GM12878 (cell line): ENCODE measurements around the gene CWC27. TPM values are rescaled to one million over a fixed set of nuclear protein-coding genes. Genes with fewer than 3 reads are reported as not detected.

Source experiments
- ATAC-seq: fragments of 200-7000 bp; cut with Tn5 transposase; 3 replicates; pipeline ENCODE4 v1.9.1; 2020; ENCODE audit warnings: mild to moderate bottlenecking, moderate library complexity
- BruUV-seq: library from RNA; stranded (reverse); fragments of 400-500 nt; replicated peaks from 2 replicates; lab custom pipeline; 2021; lab: Mats Ljungman, UMichigan
- CTCF ChIA-PET: fragments of 300-600 bp; sonication (Branson Sonifier 250); formaldehyde crosslinking; extraction: SDS; loops from one replicate; lab custom pipeline; 2021; ENCODE audit warnings: inconsistent platforms; lab: Yijun Ruan, JAX
- POLR2A ChIA-PET: fragments of 350-600 bp; formaldehyde crosslinking; extraction: SDS; loops from one replicate; lab custom pipeline; 2021; ENCODE audit warnings: inconsistent platforms; lab: Charles Lee
- RAD21 ChIA-PET: fragments of 300-600 bp; sonication (Branson Sonifier 250); formaldehyde crosslinking; loops from one replicate; lab custom pipeline; 2023; ENCODE audit warnings: antibody characterized with exemption; ENCODE audit not compliant: unreplicated experiment; lab: Charles Lee
- SMC1A ChIA-PET: fragments of 300-600 bp; sonication (Branson Sonifier 250); formaldehyde crosslinking; loops from one replicate; lab custom pipeline; 2023; ENCODE audit not compliant: unreplicated experiment, uncharacterized antibody; lab: Charles Lee
- DNase-seq: peaks from one replicate; pipeline ENCODE4 v3.0.0-alpha.2; 2011; ENCODE audit warnings: low read depth, low spot score
- FAIRE-seq: peaks from 3 replicates; lab custom pipeline; 2011; peaks lifted over from hg19 to GRCh38; lab: Jason Lieb, UNC
- H2AFZ ChIP-seq: 2 replicates; pipeline ENCODE4 v1.6.0; 2011; ENCODE audit warnings: low read depth, low read length, control low read depth; ENCODE audit not compliant: control insufficient read depth
- H3K27ac ChIP-seq: 2 replicates; pipeline ENCODE4 v1.5.1; 2011; ENCODE audit warnings: control low read depth; ENCODE audit not compliant: control insufficient read depth, insufficient read depth
- H3K27me3 ChIP-seq, 2 experiments: replicated peaks in 1 of 2; 2 replicates each; pipeline versions ENCODE4 v1.6.0 to v1.6.1; 2011; ENCODE audit warnings: low read length in 1 of 2; ENCODE audit not compliant: control insufficient read depth in 2 of 2, insufficient read depth in 2 of 2
- H3K36me3 ChIP-seq, 2 experiments: 2 replicates each; pipeline ENCODE4 v1.5.1; 2011; ENCODE audit warnings: low read length in 1 of 2; ENCODE audit not compliant: control insufficient read depth in 2 of 2, insufficient read depth in 2 of 2
- H3K4me1 ChIP-seq: 2 replicates; pipeline ENCODE4 v1.6.1; 2011; ENCODE audit warnings: mild to moderate bottlenecking, low read length, moderate library complexity, mixed read lengths; ENCODE audit not compliant: control insufficient read depth, insufficient read depth
- H3K4me2 ChIP-seq: 2 replicates; pipeline ENCODE4 v1.6.0; 2011; ENCODE audit warnings: control low read depth; ENCODE audit not compliant: control insufficient read depth, insufficient read depth
- H3K4me3 ChIP-seq: fragments of 200-600 bp; sonication (generic); 2 replicates; pipeline ENCODE4 v1.5.1; 2016
- H3K79me2 ChIP-seq: 2 replicates; pipeline ENCODE4 v1.6.0; 2011; ENCODE audit warnings: low read length; ENCODE audit not compliant: control insufficient read depth, insufficient read depth
- H3K9ac ChIP-seq: 2 replicates; pipeline ENCODE4 v1.8.0; 2011; ENCODE audit warnings: low read length, control low read depth, mixed read lengths; ENCODE audit not compliant: control insufficient read depth, insufficient read depth
- H3K9me3 ChIP-seq: replicated peaks from 3 replicates; pipeline ENCODE4 v1.5.1; 2011; ENCODE audit warnings: mild to moderate bottlenecking, low read length; ENCODE audit not compliant: control insufficient read depth, insufficient read depth
- H4K20me1 ChIP-seq: 2 replicates; pipeline ENCODE4 v1.6.0; 2011; ENCODE audit not compliant: control insufficient read depth, insufficient read depth
- CBX5 ChIP-seq: sonication (generic); IDR thresholded peaks from 2 replicates; pipeline ENCODE4 v1.6.1; 2016; ENCODE audit warnings: low read depth, moderate library complexity, mild to moderate bottlenecking, inconsistent platforms
- NFYB ChIP-seq: IDR thresholded peaks from 2 replicates; pipeline ENCODE4 v1.6.1; 2011; ENCODE audit warnings: low read depth, mild to moderate bottlenecking, low read length, improper control_type of control experiment, moderate library complexity; ENCODE audit not compliant: insufficient read depth
- SIN3A ChIP-seq: IDR thresholded peaks from 2 replicates; pipeline ENCODE4 v1.6.1; 2012; ENCODE audit warnings: low read depth, low read length, improper control_type of control experiment
- TAF1 ChIP-seq: IDR thresholded peaks from 2 replicates; pipeline ENCODE4 v1.6.1; 2011; ENCODE audit warnings: mild to moderate bottlenecking, low read depth, low read length, borderline replicate concordance
- TCF3 ChIP-seq: IDR thresholded peaks from 2 replicates; pipeline ENCODE4 v1.6.1; 2012; ENCODE audit warnings: low read depth, mild to moderate bottlenecking, low read length, borderline replicate concordance; ENCODE audit not compliant: insufficient read depth
- YY1 ChIP-seq: IDR thresholded peaks from 2 replicates; pipeline ENCODE4 v1.6.1; 2011; ENCODE audit warnings: low read depth, mild to moderate bottlenecking, low read length
- ZNF217 ChIP-seq: fragments of 450-650 bp; IDR thresholded peaks from 2 replicates; pipeline ENCODE4 v1.6.1; 2017; ENCODE audit warnings: antibody characterized with exemption, mild to moderate bottlenecking
- ZNF622 ChIP-seq: fragments of 450-650 bp; IDR thresholded peaks from 2 replicates; pipeline ENCODE4 v1.6.1; 2017; ENCODE audit warnings: mild to moderate bottlenecking, inconsistent platforms
- WGBS: methylation state at CpG from one replicate; pipeline ENCODE4 v1.1.6; 2016; ENCODE audit warnings: low lambda C conversion rate; ENCODE audit not compliant: insufficient replicate concordance, insufficient coverage; ENCODE audit errors: missing lambda C conversion rate; 5-methylcytosine and 5-hydroxymethylcytosine counted together
- in situ Hi-C: fragments of 300-500 bp; cut with MboI; formaldehyde crosslinking; loops from 9 replicates; pipeline ENCODE4 v1.14.3; 2018; ENCODE audit warnings: mixed read lengths
- intact Hi-C: fragments of 100-400 bp; cut with micrococcal nuclease; formaldehyde crosslinking; loops from one replicate; pipeline ENCODE4 v1.14.2; 2022; ENCODE audit not compliant: unreplicated experiment
- polyA plus RNA-seq, 11 experiments: library from polyadenylated mRNA; depleted of rRNA in 4 of 11; unstranded in 6 of 11; stranded (reverse) in 5 of 11; fragments of >200 nt; fragmentation: Nextera tagmentation in 4 of 11; fragmentation: Illumina TruSeq in 1 of 11; extraction: Ambion mirVana in 4 of 11; extraction: Trizol in 1 of 11; gene quantifications; 1 replicate in 1 of 11; 2 replicates in 10 of 11; pipeline versions ENCODE4 v1.2.1 to v1.2.3, GENCODE V29; 2011 to 2016; ENCODE audit warnings: inconsistent platforms in 2 of 11, missing spikeins in 2 of 11, low read depth in 1 of 11
- total RNA-seq, 4 experiments: library from RNA; depleted of rRNA in 3 of 4; stranded (reverse); fragments of >200 nt in 3 of 4; fragmentation: Illumina TruSeq in 1 of 4; extraction: Trizol in 1 of 4; gene quantifications; 2 replicates each; pipeline versions ENCODE4 v1.2.1 to v1.2.3, GENCODE V29; 2013 to 2021

CWC27 gene
- total and polyA plus RNA-seq, 10 of the 15 experiments (the other 5 are each of a cell fraction or from before 2014, with no cell fraction given): 21.7 to 61.9 (median 47.0) TPM

GRCh38 chr5:64963278-64963677, 194.5 kb downstream of the CWC27 start:
- no peak overlapping the region for H3K4me3 ChIP-seq
- ChIA-PET RAD21 (interaction anchor here (3.1 kb wide), 1 partner anchor 140 kb away, joined by 11 read pairs; no protein-coding TSS in a partner anchor), POLR2A (no interaction called here), CTCF (interaction anchor here (1.0 to 1.1 kb wide), 2 partner anchors 22 to 111 kb away, joined by 3 read pairs; no protein-coding TSS in a partner anchor), SMC1A (interaction anchor here (1.6 to 3.5 kb wide), 3 partner anchors 71 to 520 kb away, joined by 3 to 19 read pairs (median 3); no protein-coding TSS in a partner anchor)
- H2AFZ ChIP-seq: no peak overlapping the region
- BruUV-seq: no TSS peak
- H3K9ac ChIP-seq: no peak overlapping the region
- no peaks in the 10 kb centered on the region for H3K4me1 ChIP-seq
- no peak for ATAC-seq
- no peaks in the 10 kb centered on the region for H3K36me3 ChIP-seq
- FAIRE-seq: no peak
- WGBS: 8% methylated on average over 1 of the region's 1 CpG
- no peaks in the 10 kb centered on the region for H4K20me1 ChIP-seq
- in situ Hi-C loops (no loop called here), intact Hi-C loops (no loop called here)
- H3K4me2 ChIP-seq: no peak overlapping the region
- TF ChIP-seq ZNF217 (0 out of 2 replicates have a peak, but pooled peaks have one; percentile 47), CBX5 (peak; percentile 81; the same call in 1 of the 2 replicates), NFYB (no peak), SIN3A (no peak), YY1 (no peak)
- no peaks in the 10 kb centered on the region for H3K79me2 ChIP-seq
- no peak for DNase-seq
- H3K9me3 ChIP-seq: peaks cover 7% of the 10 kb centered on the region; the same call in 2 of the 3 replicates
- H3K27me3 ChIP-seq: no peaks in the 10 kb centered on the region
- H3K27ac ChIP-seq: no peak overlapping the region

GRCh38 chr5:64968591-64969110, 199.9 kb downstream of the CWC27 start:
- POLR2A ChIA-PET: no interaction called here
- BruUV-seq: no TSS peak
- in situ Hi-C loops: no loop called here
- no peak overlapping the region for H3K4me3 ChIP-seq
- peaks cover 0 to 3% of the 10 kb centered on the region in 2 experiments; a peak in 2 of 4 replicates for H3K36me3 ChIP-seq
- no peak overlapping the region for H3K4me2 ChIP-seq
- H3K27me3 ChIP-seq: no peaks in the 10 kb centered on the region
- no peak overlapping the region for H2AFZ ChIP-seq
- H3K79me2 ChIP-seq: no peaks in the 10 kb centered on the region
- CTCF ChIA-PET: interaction anchor here (0.7 to 1.5 kb wide), 4 partner anchors 10 to 515 kb away, joined by 3 to 5 read pairs (median 3); no protein-coding TSS in a partner anchor
- no peaks in the 10 kb centered on the region for H3K4me1 ChIP-seq
- no peaks in the 10 kb centered on the region; the same call in none of the 3 replicates for H3K9me3 ChIP-seq
- FAIRE-seq (no peak), DNase-seq (no peak), ATAC-seq (no peak)
- WGBS: 100% methylated on average over 1 of the region's 1 CpG
- RAD21 ChIA-PET: interaction anchor here (1.7 kb wide), 1 partner anchor 515 kb away, joined by 10 read pairs; no protein-coding TSS in a partner anchor
- H4K20me1 ChIP-seq: no peaks in the 10 kb centered on the region
- TF ChIP-seq TAF1 (no peak), ZNF622 (no peak), TCF3 (no peak)
- H3K9ac ChIP-seq: no peak overlapping the region
- intact Hi-C loops: no loop called here
- H3K27ac ChIP-seq: no peak overlapping the region
- SMC1A ChIA-PET: interaction anchor here (1.1 to 4.8 kb wide), 4 partner anchors 20 to 513 kb away, joined by 3 to 91 read pairs (median 3); partner anchors contain the start of gene ADAMTS6
